T-helper 1 cell treated with Interleukin-12 subunit alpha and Interleukin-12 subunit beta and Interleukin-4 antibody, amounts not matched to agents 30 μg/mL and 1 μg/mL, for 36 hours (primary cell): ENCODE data around the gene CRTAC1.

Experiments
- H3K27ac Mint-ChIP-seq: one replicate; pipeline ENCODE4 v1.8.0; 2021; ENCODE audit warnings: mild to moderate bottlenecking, mixed read lengths
- H3K27me3 Mint-ChIP-seq: one replicate; pipeline ENCODE4 v1.8.0; 2021; ENCODE audit warnings: low read depth, mixed read lengths
- H3K36me3 Mint-ChIP-seq: one replicate; pipeline ENCODE4 v1.8.0; 2021; ENCODE audit warnings: low read depth, mixed read lengths
- H3K4me1 Mint-ChIP-seq: one replicate; pipeline ENCODE4 v1.8.0; 2021; ENCODE audit warnings: low read depth, mixed read lengths
- H3K4me3 Mint-ChIP-seq: one replicate; pipeline ENCODE4 v1.8.0; 2021; ENCODE audit warnings: mild to moderate bottlenecking, moderate library complexity, mixed read lengths
- H3K9me3 Mint-ChIP-seq: one replicate; pipeline ENCODE4 v1.8.0; 2021; ENCODE audit warnings: mixed read lengths

CRTAC1 gene

DNA sequence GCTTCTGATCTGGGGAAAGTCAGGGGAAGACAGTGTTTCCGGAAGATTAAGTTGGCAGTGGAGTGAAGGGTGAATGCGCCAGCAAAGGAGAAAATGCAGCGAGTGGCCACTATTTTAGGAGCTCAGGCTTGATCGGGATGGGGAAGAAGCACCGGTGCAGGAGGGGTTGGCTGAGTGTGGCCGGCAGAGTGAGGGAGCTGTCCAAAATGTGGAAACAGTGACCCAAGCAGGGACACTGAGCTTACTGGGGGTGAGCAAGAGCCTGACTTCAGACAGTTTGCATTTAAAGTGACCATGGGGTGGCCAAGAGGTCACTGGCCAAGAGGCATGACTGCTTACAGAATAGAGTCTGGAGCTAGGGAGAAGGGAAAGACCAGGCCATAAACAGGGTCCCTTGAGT, 101.5 kb downstream of the CRTAC1 start:
- Mint-ChIP-seq H3K27me3 (peaks cover 28% of the 10 kb centered on the region), H3K9me3 (no peaks in the 10 kb centered on the region), H3K4me1 (no peaks in the 10 kb centered on the region), H3K4me3 (no peak overlapping the region), H3K36me3 (no peaks in the 10 kb centered on the region), H3K27ac (no peak overlapping the region)

DNA sequence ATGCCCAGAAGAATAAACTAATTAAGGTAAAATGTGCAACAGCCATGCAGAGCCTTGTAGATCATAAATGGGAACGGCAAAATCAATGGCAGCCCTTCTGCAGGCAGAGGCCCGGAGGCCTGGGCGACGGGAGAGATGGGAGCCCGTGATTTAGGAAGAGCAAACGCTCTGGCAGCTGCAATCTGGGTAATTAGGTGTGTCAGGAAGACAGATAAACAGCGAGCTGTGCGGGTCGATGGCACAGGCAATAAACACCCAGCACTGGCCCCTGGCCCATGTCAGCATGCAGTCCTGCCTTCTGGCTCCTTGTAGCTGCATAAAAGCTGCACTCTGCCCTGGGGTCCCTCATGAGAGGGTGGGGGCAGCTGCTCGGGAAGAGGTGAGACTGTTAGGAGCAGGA, 102.8 kb downstream of the CRTAC1 start:
- Mint-ChIP-seq H3K27ac (no peak overlapping the region), H3K36me3 (no peaks in the 10 kb centered on the region), H3K27me3 (peaks cover 28% of the 10 kb centered on the region), H3K4me1 (no peaks in the 10 kb centered on the region), H3K4me3 (no peak overlapping the region), H3K9me3 (no peaks in the 10 kb centered on the region)

DNA sequence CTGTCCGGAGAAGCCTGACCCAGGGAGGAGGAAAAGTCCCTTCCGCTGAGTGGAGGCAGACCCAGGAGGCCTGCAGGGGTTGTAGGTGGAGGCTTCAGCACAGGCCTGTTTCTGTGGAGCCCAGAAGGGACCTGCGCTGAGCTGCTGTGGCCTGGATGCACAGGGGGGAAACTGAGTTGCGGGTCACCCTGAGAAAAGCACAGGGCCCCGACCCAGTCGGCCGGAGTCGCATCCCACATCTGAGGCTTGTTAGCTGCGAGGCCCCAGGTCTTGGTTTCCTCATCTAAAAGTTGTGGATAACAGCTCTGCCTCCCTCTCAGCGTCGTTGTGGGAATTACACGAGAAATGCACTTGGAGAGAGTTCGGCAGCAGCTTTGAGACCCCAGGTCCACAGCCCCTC, 104.4 kb downstream of the CRTAC1 start:
- peaks cover 24% of the 10 kb centered on the region for H3K27me3 Mint-ChIP-seq
- H3K9me3 Mint-ChIP-seq, result no peaks in the 10 kb centered on the region
- H3K4me3 Mint-ChIP-seq, result no peak overlapping the region
- H3K27ac Mint-ChIP-seq, result no peak overlapping the region
- no peaks in the 10 kb centered on the region for H3K4me1 Mint-ChIP-seq
- H3K36me3 Mint-ChIP-seq, result no peaks in the 10 kb centered on the region

DNA sequence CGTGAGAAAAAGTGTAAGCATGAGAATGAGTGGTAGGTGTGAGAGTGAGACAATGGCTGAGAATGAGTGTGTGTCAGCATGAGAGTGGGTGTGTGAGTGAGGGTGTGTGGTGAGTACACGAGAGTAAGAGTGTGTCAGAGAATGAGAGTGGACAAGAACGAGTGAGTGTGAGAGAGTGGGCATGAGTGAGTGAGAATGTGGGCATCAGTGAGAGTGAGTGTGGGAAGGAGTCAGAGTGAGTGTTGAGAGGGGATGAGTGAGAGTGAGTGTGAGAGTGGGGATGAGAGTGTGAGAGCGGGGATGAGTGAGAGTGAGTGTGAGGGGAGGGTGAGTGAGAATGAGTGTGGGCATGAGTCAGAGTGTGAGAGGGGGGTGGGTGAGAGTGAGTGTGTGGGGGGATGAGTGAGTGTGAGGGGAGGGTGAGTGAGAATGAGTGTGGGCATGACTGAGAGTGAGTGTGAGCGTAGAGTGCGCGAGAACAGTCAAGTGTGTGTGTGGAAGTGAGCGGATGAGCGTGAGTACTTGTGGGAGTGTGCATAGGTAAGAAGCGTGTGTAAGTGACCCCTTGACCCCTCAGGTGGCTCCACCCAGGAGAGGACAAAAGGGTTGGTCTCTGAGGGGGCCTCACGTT, 105.0 kb downstream of the CRTAC1 start:
- Mint-ChIP-seq H3K27me3 (peaks cover 30% of the 10 kb centered on the region), H3K36me3 (no peaks in the 10 kb centered on the region), H3K9me3 (no peaks in the 10 kb centered on the region), H3K4me1 (no peaks in the 10 kb centered on the region), H3K4me3 (no peak overlapping the region), H3K27ac (no peak overlapping the region)

DNA sequence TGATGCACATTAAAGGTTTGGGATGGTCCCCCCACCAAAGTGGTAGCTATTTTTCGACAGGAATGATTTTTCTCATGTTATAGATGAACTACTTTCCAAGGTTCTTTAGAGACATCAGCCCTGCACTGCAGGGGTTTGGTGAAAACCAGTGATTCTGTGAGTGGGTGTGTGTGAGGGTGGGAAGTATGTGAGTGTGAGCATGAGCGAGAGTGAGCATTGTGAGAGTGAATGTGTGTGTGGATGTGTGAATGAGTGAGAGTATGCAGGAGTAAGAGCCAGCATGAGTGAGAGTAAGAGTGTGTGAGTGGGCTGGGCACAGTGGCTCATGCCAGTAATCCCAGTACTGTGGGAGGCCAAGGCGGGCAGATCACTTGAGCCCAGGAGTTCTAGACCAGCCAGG, 105.7 kb downstream of the CRTAC1 start:
- Mint-ChIP-seq H3K9me3 (no peaks in the 10 kb centered on the region), H3K4me1 (no peaks in the 10 kb centered on the region), H3K36me3 (no peaks in the 10 kb centered on the region), H3K27me3 (peaks cover 30% of the 10 kb centered on the region), H3K27ac (no peak overlapping the region), H3K4me3 (no peak overlapping the region)

DNA sequence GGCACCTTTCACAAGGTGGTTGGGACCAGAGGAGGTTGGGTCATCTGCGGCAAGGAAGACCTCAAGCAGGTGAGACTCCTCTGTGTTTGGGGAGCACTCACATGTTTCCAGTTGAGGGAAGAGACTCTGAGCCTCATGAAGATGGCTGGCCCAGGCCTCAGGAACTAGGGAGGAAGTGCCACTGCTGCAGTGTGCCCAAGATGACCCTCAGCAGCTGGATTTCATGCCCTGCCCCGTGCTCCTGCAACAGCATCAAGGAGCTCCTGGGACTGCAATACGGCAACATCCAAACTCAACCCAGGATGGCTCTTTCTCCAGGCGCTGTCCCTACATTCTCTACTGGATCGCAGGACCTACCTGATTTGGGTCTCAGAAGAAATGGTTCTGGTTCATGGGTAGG, 106.9 kb downstream of the CRTAC1 start:
- H3K27me3 Mint-ChIP-seq, result peaks cover 27% of the 10 kb centered on the region
- no peak overlapping the region for H3K4me3 Mint-ChIP-seq
- no peaks in the 10 kb centered on the region for H3K4me1 Mint-ChIP-seq
- no peaks in the 10 kb centered on the region for H3K36me3 Mint-ChIP-seq
- H3K9me3 Mint-ChIP-seq, result no peaks in the 10 kb centered on the region
- H3K27ac Mint-ChIP-seq, result no peak overlapping the region

DNA sequence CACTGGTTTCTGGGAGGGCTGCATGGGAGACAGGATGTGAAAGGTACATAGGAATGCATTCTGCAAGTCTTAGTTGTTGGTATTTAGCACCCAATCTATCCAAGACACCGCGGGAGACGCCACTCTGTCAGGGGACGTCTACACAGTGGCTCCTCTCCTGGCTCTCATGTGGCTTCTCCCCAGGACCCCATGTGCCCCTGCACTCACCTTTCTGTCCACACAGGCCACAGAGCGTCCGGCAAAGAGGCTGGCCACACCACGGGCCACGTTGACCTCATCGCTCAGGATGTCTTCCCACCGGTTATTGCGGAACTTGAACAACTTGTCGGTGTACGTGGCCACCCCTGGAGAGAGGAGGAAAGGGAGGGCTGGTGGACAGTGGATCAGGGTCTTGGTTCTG, 107.4 kb downstream of the CRTAC1 start:
- Mint-ChIP-seq H3K27ac (no peak overlapping the region), H3K27me3 (peaks cover 27% of the 10 kb centered on the region)

DNA sequence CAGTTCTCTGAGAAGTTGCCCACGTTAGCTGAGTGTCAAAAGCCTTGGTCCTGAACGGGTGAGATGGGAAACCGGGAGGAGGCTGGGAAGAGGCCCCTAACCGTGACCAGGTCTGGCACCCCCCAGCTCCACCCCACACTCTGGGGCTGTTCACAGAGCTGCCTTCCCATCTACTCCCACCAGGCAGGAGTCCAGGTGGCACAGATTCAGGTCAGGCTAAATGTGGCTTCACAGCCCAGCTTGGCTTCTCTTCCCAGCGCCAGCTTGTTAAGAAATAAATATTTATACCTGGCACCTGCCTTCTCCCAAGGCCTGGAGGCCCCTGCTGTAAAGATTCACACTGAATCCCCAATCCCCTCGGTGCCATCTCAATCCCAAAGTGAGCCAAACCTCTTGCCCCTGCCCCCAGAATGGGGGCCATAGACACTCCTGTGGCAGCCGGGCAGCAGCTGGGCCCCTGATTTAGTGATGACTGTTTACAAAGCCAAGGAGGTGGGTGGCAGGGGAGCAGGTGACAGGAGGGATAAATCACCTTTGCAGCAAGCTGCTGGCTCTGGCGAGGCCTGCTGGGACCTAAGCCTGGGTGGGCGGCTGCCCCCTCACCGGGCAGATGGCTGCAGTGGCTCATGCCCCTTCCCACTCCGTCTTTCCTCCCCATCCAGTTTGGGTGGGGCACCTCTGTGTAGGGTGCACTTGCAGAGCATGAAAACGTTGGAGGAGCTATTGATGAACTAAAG, 108.2 kb downstream of the CRTAC1 start:
- no peak overlapping the region for H3K4me3 Mint-ChIP-seq

More for the DNA sequence above, 107.4 kb downstream of the CRTAC1 start:
- Mint-ChIP-seq H3K4me1 (no peaks in the 10 kb centered on the region), H3K36me3 (no peaks in the 10 kb centered on the region), H3K4me3 (no peak overlapping the region), H3K9me3 (no peaks in the 10 kb centered on the region)

DNA sequence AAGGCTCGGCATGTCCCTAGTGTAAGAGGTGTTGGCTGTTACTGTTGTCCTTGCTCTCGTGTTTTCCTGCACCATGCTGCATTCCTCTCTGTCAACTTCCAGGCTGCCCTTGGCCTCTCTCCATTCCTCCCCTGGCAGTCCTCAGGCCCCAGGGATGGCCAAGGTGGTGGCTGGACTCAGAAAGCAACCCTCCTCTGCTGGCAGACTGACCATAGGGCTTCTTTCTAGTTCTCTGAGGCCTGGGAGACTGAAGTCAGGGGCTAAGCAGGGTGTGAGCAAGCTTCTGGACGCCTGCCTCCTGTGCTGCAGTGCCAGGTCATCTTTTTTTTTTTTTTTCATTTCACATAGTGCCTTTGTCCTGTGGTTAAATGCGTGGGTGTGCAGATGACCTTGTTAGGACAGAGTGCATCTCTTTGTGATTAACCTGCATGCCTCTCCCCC, 108.8 kb downstream of the CRTAC1 start:
- Mint-ChIP-seq H3K36me3 (no peaks in the 10 kb centered on the region), H3K4me1 (no peaks in the 10 kb centered on the region), H3K27ac (no peak overlapping the region), H3K27me3 (peaks cover 21% of the 10 kb centered on the region), H3K9me3 (no peaks in the 10 kb centered on the region), H3K4me3 (no peak overlapping the region)

More for the DNA sequence above, 108.2 kb downstream of the CRTAC1 start:
- Mint-ChIP-seq H3K27ac (no peak overlapping the region), H3K27me3 (peaks cover 21% of the 10 kb centered on the region), H3K9me3 (no peaks in the 10 kb centered on the region), H3K4me1 (no peaks in the 10 kb centered on the region), H3K36me3 (no peaks in the 10 kb centered on the region)

DNA sequence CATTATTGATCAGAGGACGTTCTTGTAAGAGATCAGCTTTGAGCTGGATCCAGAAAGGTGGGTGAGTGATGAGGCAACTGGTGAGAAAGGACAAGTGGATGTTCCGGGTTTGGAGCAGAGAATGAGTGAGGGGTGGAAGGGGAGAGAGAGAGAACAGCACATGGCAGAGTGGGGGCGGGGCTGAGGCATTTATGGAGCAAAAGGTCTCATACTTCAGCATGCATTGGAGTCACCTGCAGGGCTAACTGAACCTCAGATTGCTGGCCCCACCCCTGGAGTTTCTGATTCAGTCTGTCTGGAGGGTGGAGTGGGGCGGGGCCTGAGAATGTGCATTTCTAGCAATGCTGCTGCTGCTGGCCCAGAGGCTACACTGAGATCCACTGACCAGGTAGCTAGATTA, 109.6 kb downstream of the CRTAC1 start:
- H3K4me3 Mint-ChIP-seq, result no peak overlapping the region
- H3K27ac Mint-ChIP-seq, result no peak overlapping the region
- H3K9me3 Mint-ChIP-seq, result no peaks in the 10 kb centered on the region
- H3K36me3 Mint-ChIP-seq, result no peaks in the 10 kb centered on the region
- peaks cover 21% of the 10 kb centered on the region for H3K27me3 Mint-ChIP-seq
- no peaks in the 10 kb centered on the region for H3K4me1 Mint-ChIP-seq

DNA sequence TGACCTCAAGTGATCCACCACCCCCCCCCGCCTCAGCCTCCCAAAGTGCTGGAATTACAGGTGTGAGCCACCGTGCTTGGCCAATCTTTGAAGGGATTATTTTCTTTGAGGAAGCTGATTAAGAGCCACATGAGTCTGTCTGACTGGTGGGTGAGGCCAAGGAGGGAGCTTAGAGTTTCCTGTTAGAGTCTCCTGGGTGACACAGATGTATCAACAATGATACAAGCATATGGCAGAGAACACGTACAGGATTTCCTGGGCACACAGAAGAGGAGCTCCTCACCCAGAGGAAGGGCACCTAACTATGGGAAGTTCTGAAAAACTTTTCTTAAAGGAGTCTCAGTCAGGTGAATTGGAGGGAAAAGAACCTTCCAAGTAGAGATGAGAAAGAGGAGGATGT, 111.4 kb downstream of the CRTAC1 start:
- peaks cover 5% of the 10 kb centered on the region for H3K4me1 Mint-ChIP-seq
- H3K9me3 Mint-ChIP-seq, result no peaks in the 10 kb centered on the region
- H3K27me3 Mint-ChIP-seq, result peaks cover 18% of the 10 kb centered on the region
- no peaks in the 10 kb centered on the region for H3K36me3 Mint-ChIP-seq
- H3K4me3 Mint-ChIP-seq, result no peak overlapping the region
- H3K27ac Mint-ChIP-seq, result no peak overlapping the region

DNA sequence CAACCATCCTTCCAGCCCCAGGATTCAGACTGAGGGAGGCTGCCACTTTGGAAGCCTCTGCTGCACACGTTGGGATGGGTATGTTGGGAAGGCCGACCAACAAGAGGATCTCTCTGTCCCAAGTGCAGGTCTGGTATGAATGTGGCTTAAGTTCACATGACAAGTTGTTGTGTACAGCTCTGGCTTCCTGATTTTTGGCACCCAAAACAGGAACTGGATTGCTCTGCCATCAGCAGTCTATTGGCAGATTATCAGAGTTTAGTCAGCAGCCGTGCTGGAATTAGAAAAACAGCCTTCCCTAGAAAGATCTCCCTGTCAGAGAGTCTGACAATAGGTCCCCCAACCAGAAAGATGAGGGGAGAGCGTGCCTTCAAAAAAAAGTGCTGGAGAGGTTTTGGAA, 113.8 kb downstream of the CRTAC1 start:
- Mint-ChIP-seq H3K27ac (no peak overlapping the region), H3K9me3 (no peaks in the 10 kb centered on the region), H3K4me3 (no peak overlapping the region), H3K4me1 (peaks cover 5% of the 10 kb centered on the region), H3K27me3 (peaks cover 18% of the 10 kb centered on the region), H3K36me3 (no peaks in the 10 kb centered on the region)

DNA sequence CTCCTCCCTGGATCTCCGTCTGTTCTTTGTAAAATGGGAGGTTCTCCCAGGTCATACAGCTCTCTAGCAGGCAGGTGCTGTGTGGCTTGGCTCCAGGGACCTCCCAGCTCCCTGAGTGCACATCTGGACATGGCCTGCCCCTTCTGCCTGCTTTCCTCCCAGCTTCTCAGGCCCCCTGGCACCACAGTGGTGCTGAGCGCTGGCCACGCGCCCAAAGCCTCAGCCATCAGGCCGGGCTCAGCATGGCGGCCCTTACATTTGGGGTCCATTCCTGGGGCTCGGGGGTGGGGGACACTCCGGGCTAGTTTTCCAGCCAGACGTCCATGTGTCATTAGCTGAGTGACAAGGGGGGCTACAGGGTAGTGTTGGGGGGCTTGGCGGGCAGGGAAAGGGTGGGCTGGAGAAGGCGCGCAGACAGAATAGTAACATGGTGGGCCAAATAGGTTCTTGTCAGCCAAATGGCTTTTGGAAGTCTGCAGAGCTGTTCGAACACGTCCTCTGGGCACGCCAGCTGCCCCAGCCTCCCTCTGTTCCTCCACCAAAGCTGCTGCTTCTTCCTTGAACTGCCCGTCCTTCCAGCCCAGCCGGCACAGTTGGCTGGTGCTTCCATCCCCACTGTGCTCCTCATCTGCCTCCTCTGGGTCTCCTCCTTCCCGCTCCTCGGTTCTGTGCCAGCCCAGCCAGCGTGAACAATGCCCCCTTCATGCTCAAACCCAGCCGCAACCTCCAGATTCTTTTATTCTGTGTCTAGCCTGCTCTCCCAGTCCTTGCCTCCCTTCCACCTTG, 114.9 kb downstream of the CRTAC1 start:
- H3K36me3 Mint-ChIP-seq, result no peaks in the 10 kb centered on the region
- peaks cover 11% of the 10 kb centered on the region for H3K27me3 Mint-ChIP-seq
- H3K27ac Mint-ChIP-seq, result no peak overlapping the region
- peaks cover 5% of the 10 kb centered on the region for H3K4me1 Mint-ChIP-seq
- H3K4me3 Mint-ChIP-seq, result no peak overlapping the region
- H3K9me3 Mint-ChIP-seq, result no peaks in the 10 kb centered on the region

DNA sequence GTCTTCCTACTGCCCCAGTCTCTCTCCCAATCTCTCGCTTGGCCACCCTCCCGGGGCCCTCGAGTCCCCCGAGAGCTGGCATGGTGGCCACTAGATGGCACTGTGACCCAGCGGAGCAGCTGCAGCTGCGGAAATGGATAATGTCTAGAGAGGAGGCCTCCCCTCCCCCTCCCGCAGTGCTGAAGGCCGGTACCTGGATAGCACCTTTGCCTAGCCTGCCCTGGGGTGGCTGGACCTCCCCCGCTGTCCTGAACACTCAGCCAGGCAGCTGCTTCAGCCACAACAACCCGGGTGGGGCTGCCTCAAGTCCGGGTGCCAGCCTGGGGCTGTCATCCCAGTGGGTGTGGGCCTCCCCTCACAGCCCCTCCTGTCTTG, 115.6 kb downstream of the CRTAC1 start:
- no peaks in the 10 kb centered on the region for H3K9me3 Mint-ChIP-seq
- no peaks in the 10 kb centered on the region for H3K36me3 Mint-ChIP-seq
- peaks cover 5% of the 10 kb centered on the region for H3K4me1 Mint-ChIP-seq
- no peak overlapping the region for H3K27ac Mint-ChIP-seq
- peaks cover 11% of the 10 kb centered on the region for H3K27me3 Mint-ChIP-seq
- H3K4me3 Mint-ChIP-seq, result no peak overlapping the region
